ENCODE results near the gene PNMA1.

DNA sequence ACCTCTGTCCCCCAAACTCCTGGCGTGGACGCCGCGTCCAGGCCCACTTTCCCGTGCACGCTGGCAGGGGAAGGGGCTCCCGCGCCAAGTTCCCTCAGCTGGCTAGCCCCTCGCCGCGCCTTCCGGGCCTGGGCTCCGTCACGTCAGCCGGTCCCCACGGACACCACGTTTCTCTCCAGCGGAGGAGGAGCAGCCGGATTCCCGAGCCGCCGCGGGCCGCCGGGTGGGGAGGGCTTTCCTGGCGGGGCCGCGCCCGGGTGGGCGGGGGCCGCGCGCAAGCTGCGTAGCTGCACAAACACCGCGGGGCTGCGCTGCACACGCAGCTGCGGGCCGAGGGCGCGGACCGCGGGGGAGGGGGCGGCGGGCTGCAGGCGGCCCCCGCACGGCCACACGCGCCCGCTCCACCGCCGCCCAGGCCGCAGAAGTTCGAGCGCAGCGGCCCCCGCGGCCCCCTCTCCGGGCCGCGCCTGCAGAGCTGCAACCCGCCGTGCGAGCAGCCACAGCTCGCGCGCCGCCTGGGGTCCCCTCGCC, 45.1 kb upstream of the PNMA1 start:
- no peak for TF ChIP-seq CTCF (IDR thresholded peaks at IDR 0.05)
- TF ChIP-seq POLR2A (IDR thresholded peaks at IDR 0.05): peak in 1 of 2 donors; percentile 46
